ENCODE data around the gene CYSTM1. TPM values are rescaled to one million over a fixed set of nuclear protein-coding genes. Genes with fewer than 3 reads are reported as not detected.

CYSTM1 gene
- total and polyA plus RNA-seq, 2 donors (not counting 3 experiments of a cell fraction or from before 2014, with no cell fraction given): 28.9 to 41.5 TPM

DNA sequence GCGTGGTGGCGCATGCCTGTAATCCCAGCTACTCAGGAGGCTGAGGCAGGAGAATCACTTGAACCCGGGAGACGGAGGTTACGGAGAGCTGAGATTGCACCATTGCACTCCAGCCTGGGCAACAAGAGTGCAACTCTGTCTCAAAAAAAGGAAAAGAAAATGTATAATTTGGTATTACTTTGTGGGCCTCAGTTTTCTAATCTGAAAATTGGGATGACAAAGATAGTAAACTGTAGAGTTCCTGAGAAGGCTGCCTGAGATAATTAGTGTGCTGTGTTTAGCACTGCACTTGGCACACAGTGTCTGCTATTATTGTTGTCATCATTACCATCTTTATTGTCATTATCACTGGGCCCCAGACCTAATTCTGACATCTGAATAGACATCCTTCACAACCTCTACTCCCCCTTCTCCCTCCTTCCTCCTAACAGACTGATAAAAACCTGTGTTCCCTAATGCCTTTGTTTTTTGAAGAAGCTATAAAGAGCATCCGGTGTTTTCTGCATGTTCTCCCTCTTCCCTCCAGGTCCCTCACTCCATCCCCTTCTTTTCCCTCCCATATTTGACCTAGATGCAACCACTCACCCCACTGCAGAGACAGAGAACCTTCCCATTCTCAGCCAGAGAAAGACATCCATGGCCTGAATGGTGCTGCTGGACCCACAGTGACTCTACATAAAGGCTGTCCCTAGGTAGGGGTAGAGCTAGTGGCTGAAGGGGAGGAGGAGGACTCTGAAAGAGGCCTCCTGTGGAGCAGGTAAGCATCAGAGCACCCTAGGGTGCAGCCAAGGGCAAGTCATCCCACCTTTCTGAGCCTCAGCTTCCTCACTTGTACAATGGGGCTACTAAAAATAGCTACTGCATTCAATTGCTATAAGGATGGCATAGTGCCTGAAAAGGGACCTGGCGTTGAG, 15.7 kb upstream of the CYSTM1 start:
- H3K27me3 ChIP-seq (ENCODE audit: control insufficient read depth in 2 of 2, insufficient read depth in 2 of 2, low read length in 2 of 2): no peaks in the 10 kb centered on the region
- dilution Hi-C loops (cut with MboI; ENCODE audit: extremely low pct_ligation_motif_present, low sequenced_read_pairs): no loop called here
- H3K4me3 ChIP-seq (replicated peaks in 1 of 3; ENCODE audit: insufficient read depth in 1 of 3, low read depth in 1 of 3, low read length in 3 of 3): no peak overlapping the region
- H2AFZ ChIP-seq (ENCODE audit: low read depth, low read length): no peak overlapping the region
- H3K79me2 ChIP-seq (ENCODE audit: control insufficient read depth, insufficient read depth, low read length): no peaks in the 10 kb centered on the region
- no peak for FAIRE-seq
- no peak overlapping the region for H3K27ac ChIP-seq (ENCODE audit: insufficient read depth, low read depth, low read length)
- no peak overlapping the region for H3K4me2 ChIP-seq (ENCODE audit: insufficient read depth, low read length)
- H3K9me1 ChIP-seq (replicated peaks; ENCODE audit: control insufficient read depth, extremely low read depth, insufficient read depth, low read length): no peaks in the 10 kb centered on the region
- ChIA-PET POLR2A (no interaction called here), CTCF (interaction anchor here (1.1 to 13.1 kb wide), 7 partner anchors 13 to 371 kb away, joined by 4 to 141 read pairs (median 6); partner anchors contain the start of gene NRG2)
- no peaks in the 10 kb centered on the region for H4K20me1 ChIP-seq (replicated peaks; ENCODE audit: control insufficient read depth, extremely low read depth, insufficient read depth, low read length)
- no TSS peak for BruUV-seq (replicated peaks)
- no peak for DNase-seq (ENCODE audit: low read depth, low spot score)
- TF ChIP-seq FOS (IDR thresholded peaks at IDR 0.05; ENCODE audit: borderline replicate concordance, insufficient read depth, low read length) (no peak), POLR2AphosphoS5 (IDR thresholded peaks at IDR 0.05; ENCODE audit: insufficient read depth, low read depth, low read length) (no peak), MYC (IDR thresholded peaks at IDR 0.05; ENCODE audit: low read depth, low read length) (no peak), EZH2 (IDR thresholded peaks at IDR 0.05; ENCODE audit: borderline replicate concordance, low read depth, low read length, severe bottlenecking) (no peak), JUN (IDR thresholded peaks at IDR 0.05; ENCODE audit: borderline replicate concordance, insufficient read depth, insufficient read length, low read depth) (no peak), GATA2 (IDR thresholded peaks at IDR 0.05; ENCODE audit: insufficient read depth, insufficient read length, low read depth, low read length) (no peak), POLR2A (IDR thresholded peaks at IDR 0.05; ENCODE audit: low read depth, low read length) (no peak), CTCF (IDR thresholded peaks at IDR 0.05; ENCODE audit: extremely low read depth in 1 of 2, insufficient read depth in 1 of 2, low read depth in 1 of 2, low read length in 2 of 2) (no peak)
- TF ChIP-seq, protein P1, sequence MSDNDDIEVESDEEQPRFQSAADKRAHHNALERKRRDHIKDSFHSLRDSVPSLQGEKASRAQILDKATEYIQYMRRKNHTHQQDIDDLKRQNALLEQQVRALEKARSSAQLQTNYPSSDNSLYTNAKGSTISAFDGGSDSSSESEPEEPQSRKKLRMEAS (IDR thresholded peaks at IDR 0.05; ENCODE audit: insufficient read depth, insufficient read length): no peak
- H3K4me1 ChIP-seq (ENCODE audit: control insufficient read depth, extremely low read depth, insufficient read depth, low read length): peaks cover 4% of the 10 kb centered on the region
- no peaks in the 10 kb centered on the region for H3K36me3 ChIP-seq (ENCODE audit: control insufficient read depth in 2 of 2, extremely low read depth in 1 of 2, insufficient read depth in 2 of 2, low read length in 2 of 2)
- intact Hi-C loops (cut with micrococcal nuclease): loop anchor here (5.0 kb wide), 2 partner anchors 198 to 297 kb away; no protein-coding TSS in a partner anchor
- no peak overlapping the region for H3K9ac ChIP-seq (replicated peaks; ENCODE audit: extremely low read depth, insufficient read depth, low read length)
- H3K9me3 ChIP-seq (replicated peaks; ENCODE audit: control insufficient read depth, insufficient read depth, low read length): no peaks in the 10 kb centered on the region
